Esophagus muscularis mucosa (tissue), 4 donors: ENCODE measurements around the gene GRK1.

ENCODE experiments used
- CTCF ChIP-seq, 3 experiments: fragments of 200-600 bp in 2 of 3; fragments of 450-650 bp in 1 of 3; sonication (generic) in 2 of 3; IDR thresholded peaks; one replicate each; pipeline ENCODE4 v1.5.1; 2017 to 2019; ENCODE audit warnings: antibody characterized with exemption in 3 of 3, mild to moderate bottlenecking in 2 of 3, moderate library complexity in 1 of 3
- EP300 ChIP-seq: sonication (generic); formaldehyde crosslinking; IDR thresholded peaks from one replicate; pipeline ENCODE4 v1.6.1; 2017; ENCODE audit warnings: antibody characterized with exemption
- POLR2A ChIP-seq: fragments of 450-650 bp; IDR thresholded peaks from one replicate; pipeline ENCODE4 v1.6.1; 2017; ENCODE audit warnings: antibody characterized with exemption, moderate library complexity, mild to moderate bottlenecking, low read depth
- POLR2AphosphoS5 ChIP-seq, 2 donors: sonication (generic); formaldehyde crosslinking; IDR thresholded peaks; one replicate each; pipeline ENCODE4 v1.6.1; 2017; ENCODE audit warnings: antibody characterized with exemption in 2 of 2

- no peak for TF ChIP-seq CTCF (IDR thresholded peaks at IDR 0.05)
- no peak for TF ChIP-seq EP300
- no peak for TF ChIP-seq POLR2AphosphoS5 (IDR thresholded peaks at IDR 0.05)
- no peak for TF ChIP-seq POLR2A
Observed at GRCh38 chr13:113671066-113672001, 4.3 kb downstream of the GRK1 start.
